Heart left ventricle (tissue), 16 donors: Measurements from ENCODE around the gene DHRS1. TPM values are rescaled to one million over a fixed set of nuclear protein-coding genes. Genes with fewer than 3 reads are reported as not detected.

Experiments
- ATAC-seq, 4 donors: fragments of 200-7000 bp; cut with Tn5 transposase; one replicate each; pipeline ENCODE4 v1.9.1; 2020 to 2022; ENCODE audit warnings: moderate library complexity in 4 of 4, mild to moderate bottlenecking in 3 of 4, moderate number of reproducible peaks in 1 of 4
- DNase-seq, 5 donors: peaks; one replicate each; pipeline ENCODE4 v3.0.0-alpha.2; 2020
- H3K27ac ChIP-seq, 12 donors: fragments of 200-600 bp; sonication (generic) in 4 of 12; one replicate each; pipeline versions ENCODE4 v1.5.0 to v1.8.0; 2016 to 2022; ENCODE audit warnings: mild to moderate bottlenecking in 2 of 12
- H3K27me3 ChIP-seq, 9 donors: fragments of 200-600 bp; sonication (generic) in 2 of 9; one replicate each; pipeline versions ENCODE4 v1.5.1 to v1.8.0; 2016 to 2022; ENCODE audit warnings: mild to moderate bottlenecking in 3 of 9
- H3K36me3 ChIP-seq, 9 donors: fragments of 200-600 bp; sonication (generic) in 2 of 9; one replicate each; pipeline versions ENCODE4 v1.5.0 to v1.8.0; 2018 to 2022; ENCODE audit warnings: mild to moderate bottlenecking in 2 of 9
- H3K4me1 ChIP-seq, 12 donors: fragments of 200-600 bp; sonication (generic) in 4 of 12; one replicate each; pipeline versions ENCODE4 v1.5.0 to v1.8.0; 2016 to 2022; ENCODE audit warnings: mild to moderate bottlenecking in 3 of 12
- H3K4me3 ChIP-seq, 12 donors: fragments of 200-600 bp; sonication (generic) in 4 of 12; one replicate each; pipeline versions ENCODE4 v1.5.0 to v1.8.0; 2017 to 2022; ENCODE audit warnings: mild to moderate bottlenecking in 9 of 12, moderate library complexity in 4 of 12
- H3K9me3 ChIP-seq, 12 donors: fragments of 200-600 bp; sonication (generic) in 4 of 12; one replicate each; pipeline versions ENCODE4 v1.5.0 to v1.8.0; 2016 to 2022; ENCODE audit warnings: mild to moderate bottlenecking in 1 of 12
- CTCF ChIP-seq, 12 donors: fragments of 200-600 bp; sonication (generic) in 4 of 12; IDR thresholded peaks; one replicate each; pipeline versions ENCODE4 v1.5.0 to v1.8.0; 2018 to 2022; ENCODE audit warnings: antibody characterized with exemption in 12 of 12, mild to moderate bottlenecking in 5 of 12
- POLR2A ChIP-seq, 2 donors: fragments of 450-650 bp; IDR thresholded peaks; one replicate each; pipeline ENCODE4 v1.6.1; 2017; ENCODE audit warnings: antibody characterized with exemption in 2 of 2, mild to moderate bottlenecking in 2 of 2, moderate library complexity in 2 of 2
- WGBS, 4 donors: extraction: QIAGEN DNeasy Blood & Tissue Kit in 2 of 4; methylation state at CpG; one replicate each; pipeline versions ENCODE4 v1.1.5 to v1.1.7; 2013 to 2018; 5-methylcytosine and 5-hydroxymethylcytosine counted together
- intact Hi-C, 10 donors: fragments of 100-400 bp; cut with DNase I; formaldehyde crosslinking; loops; one replicate each; pipeline versions ENCODE4 v1.11.1 to v1.14.2; 2022
- polyA plus RNA-seq, 2 donors: library from polyadenylated mRNA; stranded (reverse); fragments of 200-250 nt; gene quantifications; one replicate each; pipeline ENCODE4 v1.2.3, GENCODE V29; 2013
- total RNA-seq, 9 donors: library from RNA; depleted of rRNA in 2 of 9; stranded (reverse); fragments of >200 nt in 2 of 9; fragmentation: NEBNext Ultra II Directional in 3 of 9; extraction: Animal tissue kit (Norgen Biotek cat#: 25700) in 3 of 9; gene quantifications; one replicate each; pipeline versions ENCODE4 v1.1.0 to v1.2.4, GENCODE V29; 2016 to 2023
- donor health status: ischemic (EF 13 %, LVEDD 7.1; RV severe dilation, severe dysfunction).
- donor health status: healthy with polysubstance abuse.
- donor health status: DM: no; HTN: yes; CAD: no.
- donor health status: DM: no; HTN: no; CAD: no.
- donor health status: ischemic (EF 25% LVEDD 6.9; RV normal size, moderate dysfunction).
- donor health status: ischemic (EF 25% LVEDD 5.7; RV mildly dilated, moderate dysfunction).
- donor health status: healthy.
- donor health status: DM: yes; HTN: yes; CAD: no.
- donor health status: ischemic (EF 35%, LVEDD 5.7; RV mildly dilated, moderate dysfunction).
- donor health status: nonischemic (EF 11% LVEDD 7.7; RV severe dilation, severe dysfunction).
- donor health status: DM: yes; HTN: yes; CAD: no.
- donor health status: PGD.
- donor health status: ischemic (EF 29% LVEDD 5.4; RV normal size, mild dysfunction).
- donor health status: nonischemic (EF 23%, LVEDD 6.1; RV moderate dilation, normal function).

DHRS1 gene
- total and polyA plus RNA-seq, 11 donors: 5.5 to 18.1 (median 10.7) TPM

- H3K4me3 ChIP-seq: no peak within 1 kb of the TSS
- TF ChIP-seq POLR2A (IDR thresholded peaks at IDR 0.05) (no peak), CTCF (IDR thresholded peaks at IDR 0.05) (no peak)
- ATAC-seq (no peak), DNase-seq (peak in 1 of 5 donors; percentile 14)
- H3K4me1 ChIP-seq: no peaks in the 10 kb centered on the region
- no peak within 1 kb of the TSS for H3K27ac ChIP-seq
- intact Hi-C loops: no loop called here
- WGBS, 4 donors: 86 to 89% (median 87%) methylated on average over 13 to 14 of the region's 14 CpGs
- peaks cover 0 to 32% (median 22%) of the 10 kb centered on the region in 9 donors for H3K36me3 ChIP-seq
- no peaks in the 10 kb centered on the region for H3K9me3 ChIP-seq
- no peaks in the 10 kb centered on the region for H3K27me3 ChIP-seq
Observed at GRCh38 chr14:24262821-24263733, 36.5 kb downstream of the DHRS1 start, which contains the start of gene TGM1. TGM1 (minus strand) TSS chr14:24263177; CDS start chr14:24262352, 825 bp downstream.

- Histone ChIP-seq H3K36me3 (peaks cover 0 to 21% (median 12%) of the 10 kb centered on the region in 9 donors), H3K27me3 (no peaks in the 10 kb centered on the region), H3K4me3 (no peak overlapping the region), H3K4me1 (no peaks in the 10 kb centered on the region), H3K27ac (no peak overlapping the region), H3K9me3 (no peaks in the 10 kb centered on the region)
- intact Hi-C loops: no loop called here
- DNase-seq (no peak), ATAC-seq (no peak)
- WGBS, 4 donors: 91 to 100% (median 92%) methylated on average over 2 to 19 of the region's 19 CpGs
- TF ChIP-seq POLR2A (IDR thresholded peaks at IDR 0.05) (no peak), CTCF (IDR thresholded peaks at IDR 0.05) (no peak)
Observed at GRCh38 chr14:24261969-24262327, 37.6 kb downstream of the DHRS1 start.

GRCh38 chr14:24261256-24261968 lies 38.2 kb downstream of the DHRS1 start:
- ATAC-seq: no peak
- TF ChIP-seq POLR2A (IDR thresholded peaks at IDR 0.05) (no peak), CTCF (IDR thresholded peaks at IDR 0.05) (no peak)
- no peaks in the 10 kb centered on the region for H3K4me1 ChIP-seq
- H3K36me3 ChIP-seq: peaks cover 0 to 15% (median 7%) of the 10 kb centered on the region in 9 donors
- intact Hi-C loops: no loop called here
- no peak overlapping the region for H3K27ac ChIP-seq
- 85 to 91% (median 88%) methylated on average over 20 of the region's 20 CpGs for WGBS, 4 donors
- no peaks in the 10 kb centered on the region for H3K27me3 ChIP-seq
- no peaks in the 10 kb centered on the region for H3K9me3 ChIP-seq
- H3K4me3 ChIP-seq: no peak overlapping the region
- DNase-seq: no peak

GRCh38 chr14:24260780-24261157 lies 38.8 kb downstream of the DHRS1 start:
- no peak overlapping the region for H3K4me3 ChIP-seq
- 72 to 89% (median 83%) methylated on average over 3 to 4 of the region's 4 CpGs for WGBS, 4 donors
- ATAC-seq: no peak
- no peak overlapping the region for H3K27ac ChIP-seq
- no peaks in the 10 kb centered on the region for H3K9me3 ChIP-seq
- TF ChIP-seq POLR2A (IDR thresholded peaks at IDR 0.05) (no peak), CTCF (IDR thresholded peaks at IDR 0.05) (no peak)
- peaks cover 0 to 9% (median under 1%) of the 10 kb centered on the region in 9 donors for H3K36me3 ChIP-seq
- DNase-seq: no peak
- H3K27me3 ChIP-seq: no peaks in the 10 kb centered on the region
- intact Hi-C loops: no loop called here
- H3K4me1 ChIP-seq: no peaks in the 10 kb centered on the region
